H1 (cell line): ENCODE measurements around the gene ATP6V1G1. TPM values are rescaled to one million over a fixed set of nuclear protein-coding genes. Genes with fewer than 3 reads are reported as not detected.

Source experiments
- CTCF ChIA-PET: fragments of 300-600 bp; sonication (Branson Sonifier 250); formaldehyde crosslinking; loops from one replicate; lab custom pipeline; 2021; ENCODE audit not compliant: partially characterized antibody; lab: Charles Lee
- POLR2A ChIA-PET: fragments of 300-600 bp; sonication (Branson Sonifier 250); formaldehyde crosslinking; loops from one replicate; lab custom pipeline; 2021; ENCODE audit warnings: inconsistent platforms; ENCODE audit not compliant: partially characterized antibody; lab: Charles Lee
- DNase-seq, 2 experiments: peaks; one replicate each; pipeline versions ENCODE4 v3.0.0 to v3.0.0-alpha.2; 2010 to 2022; ENCODE audit warnings: low spot score in 2 of 2, low read depth in 1 of 2, mixed read lengths in 1 of 2
- FAIRE-seq: peaks from 2 replicates; lab custom pipeline; 2011; peaks lifted over from hg19 to GRCh38; lab: Jason Lieb, UNC
- H2AFZ ChIP-seq: 2 replicates; pipeline ENCODE4 v1.8.1; 2012; ENCODE audit warnings: low read length, inconsistent platforms
- H2AK5ac ChIP-seq: 2 replicates; pipeline ENCODE4 v1.6.1; 2013; ENCODE audit warnings: low read depth, low read length
- H2BK120ac ChIP-seq: replicated peaks from 2 replicates; pipeline ENCODE3; 2013; ENCODE audit warnings: low read depth, low read length, inconsistent platforms
- H2BK12ac ChIP-seq: 2 replicates; pipeline ENCODE4 v1.6.1; 2013; ENCODE audit warnings: low read depth, low read length
- H2BK15ac ChIP-seq: 2 replicates; pipeline ENCODE4 v1.6.1; 2013; ENCODE audit warnings: low read length
- H2BK20ac ChIP-seq: 2 replicates; pipeline ENCODE4 v1.6.1; 2013; ENCODE audit warnings: low read length
- H2BK5ac ChIP-seq: 2 replicates; pipeline ENCODE4 v1.6.1; 2013; ENCODE audit warnings: low read depth, low read length
- H3K14ac ChIP-seq: 2 replicates; pipeline ENCODE4 v1.6.1; 2013; ENCODE audit warnings: inconsistent platforms; ENCODE audit not compliant: insufficient read length
- H3K18ac ChIP-seq: 2 replicates; pipeline ENCODE4 v1.6.1; 2013; ENCODE audit warnings: low read length; ENCODE audit errors: extremely low read depth
- H3K23ac ChIP-seq: 2 replicates; pipeline ENCODE4 v1.6.1; 2013; ENCODE audit warnings: inconsistent platforms; ENCODE audit not compliant: insufficient read length
- H3K23me2 ChIP-seq: 2 replicates; pipeline ENCODE4 v1.6.1; 2013; ENCODE audit warnings: low read depth, low read length
- H3K27ac ChIP-seq: 2 replicates; pipeline ENCODE4 v1.6.1; 2011; ENCODE audit warnings: low read depth, low read length, inconsistent platforms
- H3K27me3 ChIP-seq, 4 experiments: replicated peaks in 1 of 4; 1 replicate in 1 of 4; 2 replicates in 3 of 4; pipeline versions ENCODE4 v1.6.1 to v1.8.1; 2011 to 2013; ENCODE audit warnings: low read length in 3 of 4, mild to moderate bottlenecking in 3 of 4, inconsistent platforms in 2 of 4, mixed read lengths in 2 of 4, moderate library complexity in 1 of 4; ENCODE audit not compliant: control insufficient read depth in 3 of 4, insufficient read depth in 3 of 4; ENCODE audit errors: extremely low read depth in 1 of 4
- H3K36me3 ChIP-seq, 4 experiments: 2 replicates each; pipeline versions ENCODE4 v1.6.1 to v1.8.1; 2011 to 2013; ENCODE audit warnings: mild to moderate bottlenecking in 4 of 4, low read length in 3 of 4, moderate library complexity in 2 of 4, control low read depth in 1 of 4, inconsistent platforms in 1 of 4; ENCODE audit not compliant: insufficient read depth in 4 of 4, control insufficient read depth in 2 of 4
- H3K4ac ChIP-seq: replicated peaks from 2 replicates; pipeline ENCODE3; 2013; ENCODE audit warnings: low read length, low read depth, mixed read lengths, inconsistent platforms; ENCODE audit not compliant: insufficient read length
- H3K4me1 ChIP-seq, 4 experiments: replicated peaks in 1 of 4; 1 replicate in 1 of 4; 2 replicates in 3 of 4; pipeline versions ENCODE4 v1.6.1 to v1.8.1; 2011 to 2013; ENCODE audit warnings: low read length in 3 of 4, inconsistent platforms in 2 of 4, mixed read lengths in 1 of 4; ENCODE audit not compliant: insufficient read depth in 4 of 4, control insufficient read depth in 3 of 4
- H3K4me2 ChIP-seq, 2 experiments: 2 replicates each; pipeline versions ENCODE4 v1.6.1 to v1.8.1; 2011 to 2013; ENCODE audit warnings: low read depth in 2 of 2, low read length in 2 of 2, control low read depth in 1 of 2, inconsistent platforms in 1 of 2, mild to moderate bottlenecking in 1 of 2; ENCODE audit not compliant: insufficient read depth in 1 of 2
- H3K4me3 ChIP-seq, 4 experiments: fragments of 200-600, 300-600 bp in 1 of 4; sonication (generic), shearing (Covaris generic), sonication (Bioruptor Twin) in 1 of 4; 2 replicates each; pipeline versions ENCODE4 v1.5.1 to v1.8.1; 2011 to 2016; ENCODE audit warnings: low read length in 4 of 4, low read depth in 3 of 4, control low read depth in 2 of 4, inconsistent platforms in 2 of 4, mild to moderate bottlenecking in 2 of 4, mixed read lengths in 1 of 4, moderate library complexity in 1 of 4; ENCODE audit not compliant: insufficient read depth in 2 of 4; ENCODE audit errors: extremely low read depth in 1 of 4
- H3K56ac ChIP-seq: replicated peaks from 2 replicates; pipeline ENCODE3; 2013; ENCODE audit warnings: low read depth, mild to moderate bottlenecking, mixed read lengths, low read length, inconsistent platforms; ENCODE audit not compliant: insufficient read length
- H3K79me1 ChIP-seq: 2 replicates; pipeline ENCODE4 v1.6.1; 2013; ENCODE audit warnings: low read depth, low read length, control low read depth
- H3K79me2 ChIP-seq, 2 experiments: 2 replicates each; pipeline versions ENCODE4 v1.6.1 to v1.8.1; 2012 to 2013; ENCODE audit warnings: low read length in 2 of 2, mild to moderate bottlenecking in 2 of 2, inconsistent platforms in 1 of 2; ENCODE audit not compliant: insufficient read depth in 2 of 2, control insufficient read depth in 1 of 2
- H3K9ac ChIP-seq, 4 experiments: replicated peaks in 1 of 4; 1 replicate in 1 of 4; 2 replicates in 3 of 4; pipeline versions ENCODE4 v1.6.1 to v1.8.1; 2011 to 2013; ENCODE audit warnings: low read depth in 3 of 4, low read length in 3 of 4, control low read depth in 2 of 4, mild to moderate bottlenecking in 2 of 4, moderate library complexity in 2 of 4, inconsistent platforms in 1 of 4; ENCODE audit errors: extremely low read depth in 1 of 4
- H3K9me3 ChIP-seq, 2 experiments: 2 replicates each; pipeline versions ENCODE4 v1.6.1 to v1.8.1; 2012 to 2013; ENCODE audit warnings: mild to moderate bottlenecking in 2 of 2, moderate library complexity in 2 of 2, control low read depth in 1 of 2, inconsistent platforms in 1 of 2, low read depth in 1 of 2, low read length in 1 of 2, mixed read lengths in 1 of 2; ENCODE audit not compliant: insufficient read depth in 2 of 2
- H4K20me1 ChIP-seq, 2 experiments: replicated peaks in 1 of 2; 2 replicates each; pipeline versions ENCODE3 to v1.8.1; 2011 to 2013; ENCODE audit warnings: inconsistent platforms in 2 of 2, low read length in 2 of 2, mild to moderate bottlenecking in 1 of 2; ENCODE audit not compliant: insufficient read depth in 2 of 2, control insufficient read depth in 1 of 2
- H4K5ac ChIP-seq: 2 replicates; pipeline ENCODE4 v1.6.1; 2013; ENCODE audit warnings: low read length, low read depth, mixed read lengths, inconsistent platforms; ENCODE audit not compliant: insufficient read length
- H4K8ac ChIP-seq: 2 replicates; pipeline ENCODE4 v1.8.0; 2013; ENCODE audit warnings: mild to moderate bottlenecking, moderate library complexity, low read length, inconsistent platforms; ENCODE audit not compliant: insufficient read depth; ENCODE audit errors: extremely low read depth
- H4K91ac ChIP-seq: replicated peaks from 2 replicates; pipeline ENCODE3; 2013; ENCODE audit warnings: low read length, mixed read lengths, inconsistent platforms; ENCODE audit not compliant: insufficient read length
- BACH1 ChIP-seq: IDR thresholded peaks from 2 replicates; pipeline ENCODE4 v1.6.1; 2012; ENCODE audit warnings: low read length, improper control_type of control experiment
- CBX8 ChIP-seq: fragments of 300-800, 300-1000 bp; sonication (generic); IDR thresholded peaks from 2 replicates; pipeline ENCODE4 v1.7.1; 2016; ENCODE audit warnings: low read depth, low read length, borderline replicate concordance
- RFX5 ChIP-seq: IDR thresholded peaks from 2 replicates; pipeline ENCODE4 v1.6.1; 2011; ENCODE audit warnings: low read depth, low read length, improper control_type of control experiment, borderline replicate concordance
- SP2 ChIP-seq: IDR thresholded peaks from 2 replicates; pipeline ENCODE4 v1.6.1; 2012; ENCODE audit warnings: mild to moderate bottlenecking, low read length, inconsistent platforms
- SRF ChIP-seq: IDR thresholded peaks from 2 replicates; pipeline ENCODE4 v1.6.1; 2011; ENCODE audit warnings: mild to moderate bottlenecking, low read depth, low read length, moderate library complexity
- YY1 ChIP-seq: IDR thresholded peaks from 2 replicates; pipeline ENCODE4 v1.6.1; 2011; ENCODE audit warnings: low read depth, mild to moderate bottlenecking, low read length
- WGBS, 2 experiments: shearing (Covaris generic) in 1 of 2; methylation state at CpG; one replicate each; pipeline versions ENCODE4 v1.1.6 to v1.1.7; 2013 to 2015; ENCODE audit warnings: low lambda C conversion rate in 2 of 2, mixed read lengths in 2 of 2, inconsistent platforms in 1 of 2, low coverage in 1 of 2, missing lambda C conversion rate in 1 of 2; ENCODE audit not compliant: insufficient replicate concordance in 2 of 2, insufficient coverage in 1 of 2, insufficient read length in 1 of 2; ENCODE audit errors: extremely low coverage in 1 of 2, missing lambda C conversion rate in 1 of 2; 5-methylcytosine and 5-hydroxymethylcytosine counted together
- polyA plus RNA-seq, 7 experiments: library from polyadenylated mRNA; depleted of rRNA in 3 of 7; stranded (reverse) in 5 of 7; unstranded in 2 of 7; fragments of >200 nt in 5 of 7; fragments of 200-250 nt in 2 of 7; gene quantifications; 1 replicate in 5 of 7; 2 replicates in 1 of 7; 4 replicates in 1 of 7; pipeline versions ENCODE4 v1.2.1 to v1.2.3, GENCODE V29; 2011 to 2013; ENCODE audit warnings: missing spikeins in 2 of 7, mixed read lengths in 2 of 7
- total RNA-seq: library from RNA; stranded (reverse); fragmentation: NEBNext Ultra II Directional; extraction: Animal tissue kit (Norgen Biotek cat#: 25700); gene quantifications from 2 replicates; pipeline ENCODE4 v1.2.1, GENCODE V29; 2021

The ATP6V1G1 gene
- total and polyA plus RNA-seq, 2 of the 8 experiments (the other 6 are each of a cell fraction or from before 2014, with no cell fraction given), result 112 to 124 TPM

GRCh38 chr9:114608525-114608796 is 20.9 kb downstream of the ATP6V1G1 start:
- H3K56ac ChIP-seq, result no peak overlapping the region
- FAIRE-seq, result no peak

More at GRCh38 chr9:114608525-114608796, 20.9 kb downstream of the ATP6V1G1 start:
- H3K27ac ChIP-seq, result 0 out of 2 replicates have a peak overlapping the region, but pooled peaks have one; percentile 3
- peaks cover 3% of the 10 kb centered on the region; the same call in 1 of the 2 replicates for H3K23me2 ChIP-seq
- peaks cover 0 to 4% of the 10 kb centered on the region in 2 experiments; a peak in 1 of 4 replicates for H3K79me2 ChIP-seq
- H2BK120ac ChIP-seq, result no peak overlapping the region
- no peaks in the 10 kb centered on the region for H3K79me1 ChIP-seq
- no peak overlapping the region for H3K23ac ChIP-seq
- no peak overlapping the region for H4K91ac ChIP-seq
- no peak overlapping the region for H3K4me3 ChIP-seq
- no peak overlapping the region for H3K4me2 ChIP-seq
- H2BK15ac ChIP-seq, result no peak overlapping the region
- no peak overlapping the region for H2BK20ac ChIP-seq
- no peak overlapping the region for H4K5ac ChIP-seq
- no peak overlapping the region for H2AFZ ChIP-seq
- peaks cover 9 to 19% (median 15%) of the 10 kb centered on the region in 4 experiments for H3K4me1 ChIP-seq
- no peak overlapping the region for H3K18ac ChIP-seq
- H3K9me3 ChIP-seq, result no peaks in the 10 kb centered on the region
- no peaks in the 10 kb centered on the region for H4K20me1 ChIP-seq
- H2BK5ac ChIP-seq, result no peak overlapping the region
- no peak overlapping the region for H4K8ac ChIP-seq
- H3K4ac ChIP-seq, result no peak overlapping the region
- no peak for DNase-seq
- H2BK12ac ChIP-seq, result no peak overlapping the region
- no peaks in the 10 kb centered on the region for H3K36me3 ChIP-seq
- ChIA-PET CTCF (interaction anchor here (1.0 to 1.6 kb wide), 2 partner anchors 60 to 70 kb away, joined by 3 to 5 read pairs; no protein-coding TSS in a partner anchor), POLR2A (interaction anchor here (1.0 to 16.2 kb wide), 2 partner anchors 8 to 19 kb away, joined by 3 to 218 read pairs; partner anchors contain the start of gene ATP6V1G1)
- peaks cover 0 to 13% (median 7%) of the 10 kb centered on the region in 4 experiments; a peak in 5 of 7 replicates for H3K27me3 ChIP-seq
- no peak overlapping the region for H2AK5ac ChIP-seq
- no peak overlapping the region for H3K14ac ChIP-seq
- 81% methylated on average over 2 of the region's 2 CpGs; no CpG with 5 or more reads in 1 of the 2 experiments for WGBS, 2 experiments
- H3K9ac ChIP-seq, result no peak overlapping the region
- no peak for TF ChIP-seq SP2
- TF ChIP-seq RFX5, result no peak
- no peak for TF ChIP-seq CBX8
- no peak for TF ChIP-seq YY1
- no peak for TF ChIP-seq BACH1
- no peak for TF ChIP-seq SRF
